GM03348 (cell line): Measurements from ENCODE around the gene ACAN.
"Not testable (repeated sequence)": the region's sequence is repeated elsewhere in the genome, so short reads cannot be mapped to it uniquely, and the experiment has no call there.

Experiments used
- DNase-seq: peaks from one replicate; pipeline ENCODE4 v3.0.0; 2012; ENCODE audit warnings: low spot score

Gene ACAN

DNA sequence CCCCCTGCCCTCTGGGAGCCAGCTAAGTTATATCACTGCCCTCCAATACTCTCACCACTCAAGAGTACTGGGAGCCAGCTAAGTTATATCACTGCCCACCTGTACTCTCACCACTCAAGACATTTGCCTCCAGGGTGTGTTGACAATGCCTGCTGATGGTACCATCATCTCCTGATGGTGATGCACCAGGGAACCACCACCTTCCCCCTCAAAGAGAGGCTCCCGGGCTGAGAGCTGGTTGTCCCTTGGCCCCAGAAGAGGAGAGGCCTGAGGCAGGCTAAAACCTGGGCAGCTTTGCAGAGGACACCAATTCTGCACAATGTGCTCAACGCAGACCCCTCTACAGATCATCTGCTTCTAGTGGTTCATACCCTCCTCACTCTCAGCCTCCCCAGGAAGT is 99.6 kb downstream of the ACAN start:
- DNase-seq, result no peak

DNA sequence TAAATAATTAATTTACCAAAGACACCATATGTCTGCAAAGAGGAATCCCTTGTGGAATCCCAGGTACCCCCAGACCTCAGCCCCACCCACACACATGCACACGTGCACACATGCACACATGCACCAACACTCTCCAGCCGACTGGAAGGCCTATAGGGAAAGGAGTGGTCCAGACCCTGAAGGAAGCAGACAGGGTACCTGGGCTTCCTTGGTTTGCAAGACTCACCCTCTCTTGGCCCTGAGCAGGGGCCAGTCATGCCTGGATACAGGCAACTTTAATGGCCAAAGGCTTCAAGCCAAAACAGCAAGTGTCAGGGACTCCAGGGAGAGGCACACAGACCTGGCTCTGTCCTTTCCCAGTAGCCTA is 101.0 kb downstream of the ACAN start:
- DNase-seq, result no peak

DNA sequence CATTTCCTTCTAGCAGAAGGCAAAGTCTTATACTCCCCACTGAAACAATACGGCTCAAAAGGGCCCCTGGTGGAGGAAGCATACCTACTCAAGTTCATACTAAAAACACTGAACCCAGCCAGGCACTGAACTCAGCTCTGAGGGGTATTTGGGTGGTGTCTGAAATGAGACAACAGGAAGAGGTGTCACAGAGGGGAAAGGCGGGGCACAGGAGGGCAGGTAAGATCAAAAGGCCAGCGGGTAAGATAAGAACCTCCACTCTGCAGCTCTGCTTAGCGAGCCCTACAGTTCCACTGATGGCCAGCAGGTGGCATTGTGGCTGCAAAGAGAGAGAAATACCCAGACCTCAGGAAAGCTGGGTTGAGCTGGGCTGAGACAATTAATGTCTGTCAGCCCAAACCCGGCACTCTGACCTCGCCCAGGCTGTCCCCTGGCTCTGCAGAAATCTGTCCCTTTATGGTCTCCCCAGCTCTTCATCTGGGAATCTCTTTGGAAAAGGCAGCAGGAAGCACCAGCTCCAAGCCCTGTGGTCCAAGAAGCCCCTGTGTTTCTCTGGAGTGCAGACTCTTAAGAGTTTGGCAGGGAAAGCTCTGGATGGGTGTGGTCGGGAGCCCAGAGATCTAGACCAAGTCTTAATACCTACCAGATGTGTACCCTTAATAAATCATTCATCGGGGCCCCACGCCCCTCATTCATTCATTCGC is 101.5 kb downstream of the ACAN start:
- peak; percentile 85 for DNase-seq

DNA sequence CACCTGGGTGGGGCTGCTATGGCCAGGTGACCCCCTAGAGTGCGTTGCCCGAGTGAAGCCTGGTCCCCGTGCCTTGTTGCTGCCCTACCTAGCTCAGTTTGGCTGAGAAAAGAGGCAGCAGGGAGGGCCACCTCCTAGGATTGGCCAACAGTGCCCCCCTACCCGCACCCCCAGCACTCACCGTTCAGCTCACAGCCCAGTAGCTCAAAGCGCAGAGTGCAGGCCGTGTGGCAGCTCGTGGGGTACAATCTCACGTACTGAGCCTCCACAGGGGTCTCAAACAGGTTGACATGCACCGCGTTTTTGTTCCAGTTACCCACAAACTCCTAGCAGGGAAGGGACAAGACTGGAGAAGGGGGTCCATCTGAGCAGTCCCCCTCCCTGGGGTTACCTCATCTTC is 102.3 kb downstream of the ACAN start:
- DNase-seq, result peak; percentile 1

DNA sequence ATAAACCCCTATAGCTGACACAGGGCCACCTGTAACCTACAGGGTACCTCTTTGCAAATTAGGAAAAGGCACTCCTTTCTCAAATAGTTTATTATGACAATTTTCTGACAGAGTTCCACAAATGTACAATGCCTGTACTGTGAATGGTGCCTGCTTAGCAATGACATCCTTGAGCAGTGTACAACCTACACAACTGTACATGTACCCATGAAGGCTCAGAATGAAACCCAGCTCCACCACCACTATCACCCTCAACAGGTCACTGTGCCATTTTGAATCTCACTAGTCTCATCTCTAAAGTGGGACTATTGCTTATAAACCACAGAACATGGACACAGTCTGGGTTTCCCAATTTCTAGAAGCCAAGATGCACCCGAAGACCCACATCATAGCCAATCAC is 102.9 kb downstream of the ACAN start:
- no peak for DNase-seq

DNA sequence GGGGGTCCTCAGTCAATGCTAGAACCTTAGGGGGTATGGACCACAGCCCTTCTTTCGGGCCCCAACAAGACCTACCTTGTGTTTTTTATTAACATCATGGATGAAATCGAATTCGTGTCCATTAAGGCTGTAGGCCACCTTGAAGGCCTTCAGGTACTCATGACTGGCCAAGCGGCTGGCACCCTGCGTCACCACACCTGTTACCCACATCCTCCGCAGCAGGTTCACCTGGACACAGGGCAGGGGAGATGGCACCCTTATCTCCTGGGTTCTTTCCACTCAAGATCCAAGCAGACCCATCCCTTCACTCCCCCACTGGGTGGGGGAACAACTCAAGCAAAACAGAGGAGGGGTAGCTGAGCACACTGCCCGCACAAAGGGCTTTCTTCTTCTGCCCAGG is 103.3 kb downstream of the ACAN start:
- DNase-seq, result no peak

DNA sequence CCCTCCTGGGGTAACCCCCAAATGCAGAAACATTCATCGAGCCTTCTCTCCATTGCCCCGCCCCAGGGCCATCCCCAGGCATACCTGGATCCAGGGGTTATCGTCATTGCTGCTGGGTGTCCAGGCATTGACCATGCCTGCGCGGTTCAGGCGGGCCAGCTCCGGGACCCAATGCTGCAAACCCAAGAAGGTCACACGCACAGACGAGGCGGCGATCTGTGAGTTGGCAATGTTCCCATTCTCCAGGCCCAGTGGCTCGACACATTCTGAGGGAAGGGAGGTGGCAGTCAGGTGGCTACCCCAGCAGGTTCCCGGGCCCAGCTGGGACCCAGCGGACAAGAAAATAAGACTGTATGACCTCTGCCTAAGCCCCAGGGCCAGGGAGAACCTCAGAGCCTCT is 103.9 kb downstream of the ACAN start:
- no peak for DNase-seq

DNA sequence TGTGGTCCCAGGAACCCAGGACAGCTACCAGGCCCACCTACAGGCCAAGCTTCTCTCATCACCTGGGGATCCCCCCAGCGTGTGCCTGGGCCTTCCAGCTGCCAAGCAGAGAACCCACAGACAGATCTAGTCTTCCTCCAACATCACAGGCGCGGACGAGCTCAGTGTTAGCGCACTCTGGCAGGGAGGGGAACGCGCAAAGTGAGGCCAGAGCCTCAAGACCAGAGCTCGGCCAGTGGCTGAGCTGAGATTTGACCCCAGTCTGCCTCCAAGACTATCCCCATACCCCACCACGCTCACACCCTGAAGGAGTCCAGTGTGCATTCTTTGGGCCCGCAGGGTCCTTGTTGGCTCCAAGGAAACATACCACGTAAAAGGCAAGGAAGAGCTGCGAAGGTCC is 104.9 kb downstream of the ACAN start:
- no peak for DNase-seq

DNA sequence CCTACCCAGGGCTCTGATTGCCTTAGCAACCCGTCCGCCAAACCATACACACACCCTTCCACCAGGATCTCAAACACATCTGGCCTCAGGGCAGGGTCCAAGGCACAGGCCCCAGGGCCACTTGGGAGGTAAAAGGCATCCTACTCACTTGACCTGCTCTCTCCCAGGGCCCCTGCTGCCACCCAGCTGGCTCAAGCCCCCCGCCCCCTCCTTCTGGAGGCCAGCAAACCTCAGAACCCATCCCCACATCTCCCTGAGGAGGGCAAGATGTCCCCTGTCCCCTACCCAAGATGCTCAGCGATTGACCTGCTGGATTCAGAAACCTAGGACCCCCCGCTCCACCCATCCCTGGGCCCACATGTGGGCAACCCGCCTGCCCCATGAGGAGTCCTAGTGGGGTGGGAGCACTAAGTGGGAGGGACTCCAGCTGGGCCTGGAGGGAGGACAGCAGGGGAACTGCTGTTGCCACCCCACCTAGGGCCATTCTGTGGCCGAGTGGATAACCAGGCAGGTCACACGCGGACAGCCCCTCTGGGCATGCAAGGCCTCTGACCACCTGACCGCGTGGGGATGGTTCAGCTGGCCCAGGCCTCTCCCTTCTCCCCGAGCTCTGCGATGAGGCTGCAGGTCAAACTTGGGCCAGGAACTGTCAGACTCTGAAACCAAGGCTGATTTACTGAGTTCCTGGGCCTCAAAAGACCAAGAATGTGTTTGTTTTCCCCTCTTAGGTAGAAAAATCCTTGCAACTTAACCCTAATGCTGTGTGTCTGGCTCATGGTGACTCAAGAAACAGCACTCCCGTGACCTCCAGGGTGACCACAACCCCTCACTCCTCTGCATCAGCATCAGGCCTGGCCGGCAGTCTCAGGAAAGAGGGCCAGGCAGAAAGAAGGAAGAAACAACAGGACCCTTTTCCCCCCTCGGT is 105.7 kb downstream of the ACAN start:
- DNase-seq, result no peak

DNA sequence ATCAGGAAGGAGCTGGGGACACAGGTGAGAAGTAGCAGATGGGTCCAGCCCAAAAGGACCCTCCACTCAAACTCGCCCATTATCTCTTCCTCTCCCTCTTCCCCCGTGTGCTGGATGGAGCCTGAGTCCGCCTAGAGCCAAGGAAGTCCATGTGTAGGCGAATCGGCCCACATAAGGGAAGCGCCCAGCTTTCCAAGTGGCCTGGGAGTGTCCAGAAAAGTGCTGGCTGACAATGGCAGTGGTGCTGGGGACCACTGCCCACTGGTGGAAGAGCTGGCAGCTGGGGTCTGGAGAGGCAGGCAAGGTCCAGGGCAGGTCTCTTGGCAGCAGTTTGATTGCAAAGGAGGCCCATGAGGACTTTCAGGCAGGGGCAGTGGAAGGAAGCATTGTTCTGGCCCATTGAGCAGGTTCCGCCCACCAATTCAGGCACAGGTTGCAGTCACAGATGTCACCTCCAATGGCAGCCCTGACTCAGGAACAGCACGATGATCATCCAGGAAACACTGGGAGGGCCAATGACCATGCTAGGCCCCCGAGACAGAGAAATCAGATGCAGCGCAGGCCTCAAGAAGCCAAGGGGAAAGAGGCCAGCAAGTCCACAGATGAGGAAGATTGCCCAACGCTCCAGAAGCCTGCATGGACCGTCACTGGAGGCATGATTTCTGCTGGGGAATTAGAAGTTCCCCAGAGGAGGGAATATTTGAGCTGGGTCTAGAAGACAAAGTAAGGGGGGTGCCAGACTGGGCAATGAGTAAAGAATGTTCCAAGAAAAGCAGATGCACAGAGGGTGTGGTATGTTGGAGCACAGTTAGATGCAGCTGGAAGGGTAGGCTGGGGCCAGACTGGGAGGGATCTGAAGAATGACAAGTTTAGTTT is 107.0 kb downstream of the ACAN start:
- no peak for DNase-seq

DNA sequence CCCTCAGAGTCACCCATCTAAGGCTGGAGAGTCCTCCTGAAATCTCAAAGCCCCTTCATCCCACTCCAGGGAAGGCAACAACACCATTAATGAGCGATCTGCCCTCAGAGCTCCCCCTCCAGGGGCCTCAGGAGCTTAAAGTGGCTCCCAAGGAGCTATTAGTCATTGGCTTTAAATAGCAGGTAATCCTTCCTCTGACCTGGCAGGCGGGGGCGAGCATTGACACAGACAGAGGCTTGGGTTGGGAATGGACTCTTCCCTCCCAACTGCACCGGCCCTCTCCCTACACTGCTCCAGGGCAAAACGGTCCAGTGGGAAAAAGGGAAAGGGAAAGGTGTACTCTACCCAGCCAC is 108.5 kb downstream of the ACAN start:
- DNase-seq, result peak; percentile 9

DNA sequence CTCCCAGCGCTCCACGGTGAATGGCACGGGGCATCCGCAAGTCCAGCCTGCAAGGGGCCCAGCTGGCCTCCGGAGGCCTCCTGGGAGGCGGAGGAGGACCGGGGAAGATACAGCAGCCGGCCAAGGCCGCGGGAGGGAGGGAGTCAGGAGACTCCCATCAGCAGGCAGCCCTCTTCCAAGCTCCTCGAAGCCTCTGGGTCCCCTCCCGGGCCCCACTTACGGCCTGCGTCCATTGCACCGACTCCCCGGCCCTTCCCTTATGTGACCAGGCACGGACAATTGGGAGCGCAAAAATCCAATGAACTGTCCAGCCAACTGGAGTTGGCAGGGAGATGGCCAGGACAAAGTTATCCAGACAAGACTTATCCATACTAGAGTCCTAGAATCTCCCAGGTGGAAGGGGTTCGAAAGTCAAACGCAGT is 109.3 kb downstream of the ACAN start:
- DNase-seq, result peak; percentile 62

DNA sequence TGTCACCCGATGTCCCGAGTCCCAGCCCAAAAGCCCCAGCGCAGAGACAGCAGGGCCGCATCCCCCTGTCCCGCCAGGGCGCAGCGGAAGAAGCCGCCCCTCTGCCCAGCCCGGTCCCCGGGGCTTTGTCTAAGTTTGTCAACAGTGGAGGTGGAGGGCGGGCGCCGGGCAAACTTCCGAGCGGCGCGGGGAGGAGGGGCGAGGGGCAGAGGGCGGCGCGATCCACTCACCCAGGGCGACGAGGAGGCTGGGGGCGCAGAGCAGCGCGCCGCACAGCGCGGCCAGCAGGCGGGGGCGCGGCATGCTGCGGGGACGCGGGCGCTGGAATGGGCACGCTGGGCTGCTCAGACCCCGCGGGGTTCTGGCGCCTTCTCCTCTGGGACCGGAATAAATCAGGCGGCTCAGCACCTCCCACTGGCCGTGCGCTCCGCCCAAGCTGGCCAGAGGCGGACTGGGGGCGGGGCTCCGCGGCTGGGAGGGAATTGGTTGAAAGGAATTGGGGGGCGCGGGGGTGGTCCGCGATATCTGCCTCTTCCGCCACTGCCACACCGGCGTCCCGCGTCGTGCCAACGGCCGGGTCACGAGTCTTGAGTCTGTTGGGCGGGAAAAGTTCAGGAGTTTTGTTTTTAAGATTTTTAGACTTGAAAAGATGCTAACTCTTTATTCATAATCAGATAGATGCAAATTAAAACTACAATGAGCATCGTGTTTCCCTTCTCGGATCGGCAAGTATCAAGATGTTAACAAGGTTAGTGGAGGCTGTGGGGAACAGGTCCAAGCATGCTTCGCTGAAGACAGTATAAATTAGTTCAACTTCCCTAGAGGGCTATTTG is 110.0 kb downstream of the ACAN start, which contains the start of gene MFGE8:
Gene MFGE8, minus strand, starts transcription at position 363 of the 833 bp plus-strand sequence. Its CDS starts 60 bp downstream, at position 303.
- DNase-seq, result peak; percentile 88

DNA sequence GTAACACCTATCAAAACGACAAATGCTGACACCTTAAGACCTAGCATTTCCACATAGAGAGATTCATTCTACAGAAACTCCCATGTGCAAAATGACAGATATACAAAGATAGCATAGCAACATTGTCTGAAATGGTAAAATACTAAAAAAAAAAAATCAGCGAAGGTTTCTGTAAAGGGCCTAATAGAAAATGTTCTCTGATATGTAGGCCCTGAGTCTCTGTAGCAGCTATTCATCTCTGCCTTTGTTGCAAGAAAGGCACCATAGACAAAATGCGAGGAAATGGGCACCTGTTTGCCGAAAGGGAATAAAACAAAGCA is 110.6 kb downstream of the ACAN start:
- DNase-seq, result peak; percentile 5

DNA sequence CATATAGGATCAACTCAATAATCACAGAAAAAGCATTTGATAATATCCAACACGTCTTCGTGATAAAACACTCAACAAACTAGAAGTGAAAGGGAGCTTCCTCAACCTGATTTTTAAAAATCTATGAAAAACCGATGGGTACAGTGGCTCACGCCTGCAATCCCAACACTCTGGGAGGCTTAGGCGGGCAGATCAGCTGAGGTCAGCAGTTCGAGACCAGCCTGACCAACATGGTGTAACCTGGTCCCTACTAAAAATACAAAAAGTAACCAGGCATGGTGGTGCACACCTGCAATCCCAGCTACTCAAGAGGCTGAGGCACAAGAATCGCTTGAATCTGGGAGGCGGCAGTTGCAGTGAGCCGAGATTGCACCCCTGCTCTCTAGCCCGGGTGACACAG is 112.1 kb downstream of the ACAN start:
- DNase-seq, result no peak

DNA sequence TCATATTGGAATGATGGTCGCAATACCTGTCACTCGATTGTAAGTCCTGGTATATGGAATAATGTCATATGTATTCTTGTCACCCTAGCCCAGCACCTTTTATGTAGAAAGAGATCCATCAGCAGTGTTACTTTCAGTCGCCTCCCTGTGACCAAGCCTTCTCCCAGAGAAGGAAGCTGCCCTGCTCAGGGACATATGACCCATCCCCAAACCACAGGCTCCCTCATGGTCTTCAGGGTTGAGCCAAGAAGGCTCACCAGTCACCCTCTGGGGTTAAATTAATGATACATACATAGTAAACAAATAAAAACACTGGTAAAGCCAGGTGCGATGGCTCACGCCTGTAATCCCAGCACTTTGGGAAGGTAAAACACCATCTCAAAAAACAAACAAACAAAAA is 114.5 kb downstream of the ACAN start:
- no peak for DNase-seq

DNA sequence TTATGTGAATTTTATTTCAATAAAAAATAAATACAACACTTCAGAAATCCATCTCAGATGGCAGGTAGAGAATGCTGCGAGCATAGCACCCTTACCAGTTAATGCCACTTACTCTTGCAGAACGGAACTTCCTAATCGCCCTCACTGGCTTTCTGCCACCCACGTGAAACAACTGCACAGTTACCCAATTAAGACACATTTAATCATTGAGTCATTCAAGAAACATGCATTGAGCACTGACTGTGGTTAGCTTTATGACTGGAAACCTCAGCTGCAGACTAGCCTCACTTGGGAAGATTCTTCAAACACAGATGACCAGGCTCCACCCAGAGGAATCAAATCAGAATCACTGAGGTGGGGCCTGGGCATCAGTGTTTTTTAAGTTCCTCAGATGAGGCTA is 115.5 kb downstream of the ACAN start:
- DNase-seq, result peak; percentile 85

DNA sequence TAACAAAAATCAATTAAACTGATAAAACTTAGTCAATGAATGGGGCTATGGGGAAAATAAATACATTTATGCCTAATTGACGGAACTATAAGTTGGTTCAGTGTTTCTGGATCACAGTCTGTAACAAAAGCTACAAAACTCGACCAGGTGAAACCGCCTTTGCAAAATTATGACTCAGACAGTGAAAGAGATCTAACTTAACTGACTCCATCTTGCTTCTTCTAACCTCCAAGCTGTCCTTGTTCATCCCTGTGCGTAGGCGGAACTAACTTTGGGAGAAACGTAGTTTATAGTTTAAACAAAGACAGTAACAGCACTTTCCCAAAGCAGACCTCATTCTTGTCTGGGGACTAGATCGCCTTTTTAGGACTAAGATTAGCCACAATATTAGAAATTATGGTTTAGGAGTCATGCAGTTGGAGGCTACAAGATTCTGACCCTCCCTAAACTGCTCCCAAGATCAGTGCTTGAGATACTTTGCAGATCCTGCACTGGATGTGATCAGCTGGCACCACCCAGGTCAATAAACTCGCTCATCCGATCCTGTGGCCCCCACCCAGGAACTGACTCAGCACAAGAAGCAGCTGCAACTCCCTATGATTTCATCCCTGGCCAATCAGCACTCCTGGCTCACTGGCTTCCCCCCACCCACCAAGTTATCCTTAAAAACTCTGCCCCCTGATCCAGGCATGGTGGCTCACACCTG is 117.1 kb downstream of the ACAN start:
- DNase-seq, result no peak

DNA sequence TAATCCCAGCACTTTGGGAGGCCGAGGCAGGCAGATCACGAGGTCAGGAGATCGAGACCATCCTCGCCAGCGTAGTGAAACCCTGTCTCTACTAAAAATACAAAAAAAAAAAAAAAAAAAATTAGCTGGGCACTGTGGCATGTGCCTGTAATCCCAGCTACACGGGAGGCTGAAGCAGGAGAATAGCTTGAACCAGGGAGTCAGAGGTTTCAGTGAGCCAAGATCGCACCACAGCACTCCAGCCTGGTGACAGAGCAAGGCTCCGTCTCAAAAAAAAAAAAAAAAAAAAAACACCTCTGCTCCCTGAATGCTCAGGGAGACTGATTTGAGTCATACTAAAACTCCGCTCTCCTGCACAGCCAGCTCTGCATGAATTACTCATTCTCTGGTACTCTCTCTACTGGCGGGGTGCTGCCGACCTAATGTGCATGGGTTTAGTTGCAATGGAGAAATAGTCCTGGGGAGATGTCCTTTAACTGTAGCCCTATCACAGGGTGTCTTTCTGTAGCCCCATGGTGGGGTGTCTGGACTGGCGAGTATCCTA is 117.7 kb downstream of the ACAN start:
- not testable (repeated sequence) for DNase-seq
